ENCODE data around the gene VGLL3. TPM values are rescaled to one million over a fixed set of nuclear protein-coding genes. Genes with fewer than 3 reads are reported as not detected.
"Not testable (repeated sequence)": the region's sequence is repeated elsewhere in the genome, so short reads cannot be mapped to it uniquely, and the experiment has no call there.

Gene VGLL3, protein sequence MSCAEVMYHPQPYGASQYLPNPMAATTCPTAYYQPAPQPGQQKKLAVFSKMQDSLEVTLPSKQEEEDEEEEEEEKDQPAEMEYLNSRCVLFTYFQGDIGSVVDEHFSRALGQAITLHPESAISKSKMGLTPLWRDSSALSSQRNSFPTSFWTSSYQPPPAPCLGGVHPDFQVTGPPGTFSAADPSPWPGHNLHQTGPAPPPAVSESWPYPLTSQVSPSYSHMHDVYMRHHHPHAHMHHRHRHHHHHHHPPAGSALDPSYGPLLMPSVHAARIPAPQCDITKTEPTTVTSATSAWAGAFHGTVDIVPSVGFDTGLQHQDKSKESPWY
- total RNA-seq (0.05 TPM), polyA plus RNA-seq (not detected)

DNA sequence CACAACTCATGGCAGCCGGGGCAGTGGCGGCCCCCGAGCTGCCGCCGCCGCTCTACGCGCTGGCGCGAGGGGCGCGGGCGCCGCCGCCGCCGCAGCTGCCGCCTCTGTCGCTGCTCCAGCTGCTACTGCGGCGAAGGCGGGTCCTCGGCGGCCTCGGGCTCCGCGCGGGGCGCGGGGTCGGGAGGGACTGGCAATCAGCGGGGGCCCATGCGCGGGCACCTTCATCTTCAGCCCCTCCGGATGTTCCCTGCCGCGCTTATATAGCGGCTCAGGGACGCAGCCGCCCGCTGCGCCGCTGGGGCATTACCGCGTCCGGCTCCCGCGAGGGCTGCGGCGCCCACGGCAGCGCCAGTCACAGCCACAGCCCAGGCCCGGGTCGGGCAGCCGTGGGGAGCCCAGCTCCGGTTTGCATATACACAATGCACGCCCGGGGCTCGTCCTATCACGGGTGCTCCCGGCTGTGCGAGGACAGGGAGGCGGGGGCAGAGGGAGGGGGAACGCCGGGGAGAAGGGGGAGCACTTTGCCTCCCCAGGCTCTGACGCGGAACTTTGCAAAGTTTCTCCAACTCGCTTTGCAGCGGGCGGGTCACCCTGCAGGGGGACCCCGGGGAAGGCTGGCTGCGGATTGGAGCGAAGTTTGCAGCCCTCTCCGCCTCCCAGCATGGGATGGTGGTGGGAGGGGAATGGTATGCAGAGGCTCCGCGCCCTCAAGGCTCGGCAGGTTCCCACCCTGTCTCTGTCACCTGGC, at the start of gene VGLL3:
TSS of gene VGLL3 (minus strand) at position 416 of the 748 bp plus-strand sequence. CDS start at position 10, 406 bp downstream.
- peak in 1 of 3 donors; percentile 1 for DNase-seq
- Histone ChIP-seq H3K4me1 (ENCODE audit: control insufficient read depth, insufficient read depth, low read length, poor library complexity, severe bottlenecking) (no peaks in the 10 kb centered on the region), H3K27ac (ENCODE audit: insufficient read depth, low read length, poor library complexity, severe bottlenecking) (no peak within 1 kb of the TSS), H3K27me3 (ENCODE audit: control insufficient read depth, insufficient read depth, low read length) (peaks cover 4% of the 10 kb centered on the region), H3K9me3 (ENCODE audit: control insufficient read depth in 2 of 2, low read length in 2 of 2) (no peaks in the 10 kb centered on the region), H3K36me3 (ENCODE audit: control insufficient read depth, insufficient read depth, low read length) (no peaks in the 10 kb centered on the region), H3K4me3 (ENCODE audit: low read depth, low read length) (no peak within 1 kb of the TSS)
- Mint-ChIP-seq H3K4me3 (no peak within 1 kb of the TSS), H3K27ac (no peak within 1 kb of the TSS), H3K9me3 (peaks cover 0 to 9% (median 1%) of the 10 kb centered on the region in 7 donors), H3K36me3 (no peaks in the 10 kb centered on the region), H3K4me1 (peaks cover 0 to 5% (median 2%) of the 10 kb centered on the region in 4 donors), H3K27me3 (peaks cover 21% of the 10 kb centered on the region)
- no peak for ATAC-seq (ENCODE audit: low read depth in 2 of 2)

DNA sequence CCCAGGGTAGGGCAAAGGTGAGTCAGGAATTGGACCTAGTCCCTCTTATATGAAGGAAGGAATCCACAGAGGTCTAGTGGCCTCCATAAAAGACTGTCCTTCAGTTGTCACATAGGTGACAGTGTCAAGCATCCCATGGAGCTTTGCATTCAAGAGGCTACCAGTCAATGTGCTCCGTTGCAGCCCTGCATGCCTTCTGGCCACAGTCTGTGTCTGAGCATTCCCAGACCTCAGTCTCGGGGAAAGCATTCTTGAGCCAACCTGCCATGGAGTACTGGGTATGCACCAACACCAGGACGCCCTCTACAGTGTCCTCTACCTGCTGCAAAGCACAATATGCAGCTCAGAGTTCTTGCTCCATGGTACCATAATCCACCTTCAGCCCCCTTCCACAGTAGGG, 46.7 kb upstream of the VGLL3 start:
- no peak overlapping the region for H3K27ac Mint-ChIP-seq
- Histone ChIP-seq H3K4me3 (ENCODE audit: low read depth, low read length) (no peak overlapping the region), H3K9me3 (ENCODE audit: control insufficient read depth in 2 of 2, low read length in 2 of 2) (no peaks in the 10 kb centered on the region), H3K27ac (ENCODE audit: insufficient read depth, low read length, poor library complexity, severe bottlenecking) (no peak overlapping the region), H3K36me3 (ENCODE audit: control insufficient read depth, insufficient read depth, low read length) (no peaks in the 10 kb centered on the region), H3K4me1 (ENCODE audit: control insufficient read depth, insufficient read depth, low read length, poor library complexity, severe bottlenecking) (no peaks in the 10 kb centered on the region), H3K27me3 (ENCODE audit: control insufficient read depth, insufficient read depth, low read length) (no peaks in the 10 kb centered on the region)
- no peaks in the 10 kb centered on the region for H3K4me1 Mint-ChIP-seq
- no peak overlapping the region for H3K4me3 Mint-ChIP-seq
- H3K9me3 Mint-ChIP-seq, result peaks cover 0 to 14% (median 7%) of the 10 kb centered on the region in 7 donors
- no peak for ATAC-seq (ENCODE audit: low read depth in 2 of 2)
- no peaks in the 10 kb centered on the region for H3K36me3 Mint-ChIP-seq
- DNase-seq, result no peak
- no peaks in the 10 kb centered on the region for H3K27me3 Mint-ChIP-seq

DNA sequence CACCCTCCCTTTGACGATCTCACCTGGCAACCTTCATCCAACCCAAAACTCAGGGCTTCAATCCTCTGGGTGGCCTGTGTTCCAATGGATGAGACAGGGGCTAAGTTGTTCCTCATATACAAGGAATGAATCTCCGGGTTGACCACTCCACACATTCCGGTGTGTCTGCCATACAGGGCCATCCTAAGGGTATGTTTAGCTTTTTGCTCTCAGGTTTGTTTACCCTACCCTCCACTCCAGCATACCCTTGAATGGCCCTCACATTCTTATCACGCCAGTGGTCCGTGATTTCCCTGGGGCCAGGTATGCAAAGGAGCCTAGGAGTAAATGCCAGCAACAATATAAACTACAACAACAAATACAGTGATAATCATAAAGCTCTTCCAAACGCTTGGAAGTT, 45.7 kb upstream of the VGLL3 start:
- H3K4me1 Mint-ChIP-seq, result no peaks in the 10 kb centered on the region
- Histone ChIP-seq H3K9me3 (ENCODE audit: control insufficient read depth in 2 of 2, low read length in 2 of 2) (no peaks in the 10 kb centered on the region), H3K27ac (ENCODE audit: insufficient read depth, low read length, poor library complexity, severe bottlenecking) (no peak overlapping the region), H3K36me3 (ENCODE audit: control insufficient read depth, insufficient read depth, low read length) (no peaks in the 10 kb centered on the region), H3K27me3 (ENCODE audit: control insufficient read depth, insufficient read depth, low read length) (no peaks in the 10 kb centered on the region), H3K4me3 (ENCODE audit: low read depth, low read length) (no peak overlapping the region), H3K4me1 (ENCODE audit: control insufficient read depth, insufficient read depth, low read length, poor library complexity, severe bottlenecking) (no peaks in the 10 kb centered on the region)
- ATAC-seq (ENCODE audit: low read depth in 2 of 2) (no peak), DNase-seq (no peak)
- no peaks in the 10 kb centered on the region for H3K36me3 Mint-ChIP-seq
- peaks cover 1 to 16% (median 6%) of the 10 kb centered on the region in 7 donors for H3K9me3 Mint-ChIP-seq
- H3K27me3 Mint-ChIP-seq, result no peaks in the 10 kb centered on the region
- H3K27ac Mint-ChIP-seq, result no peak overlapping the region
- no peak overlapping the region for H3K4me3 Mint-ChIP-seq

DNA sequence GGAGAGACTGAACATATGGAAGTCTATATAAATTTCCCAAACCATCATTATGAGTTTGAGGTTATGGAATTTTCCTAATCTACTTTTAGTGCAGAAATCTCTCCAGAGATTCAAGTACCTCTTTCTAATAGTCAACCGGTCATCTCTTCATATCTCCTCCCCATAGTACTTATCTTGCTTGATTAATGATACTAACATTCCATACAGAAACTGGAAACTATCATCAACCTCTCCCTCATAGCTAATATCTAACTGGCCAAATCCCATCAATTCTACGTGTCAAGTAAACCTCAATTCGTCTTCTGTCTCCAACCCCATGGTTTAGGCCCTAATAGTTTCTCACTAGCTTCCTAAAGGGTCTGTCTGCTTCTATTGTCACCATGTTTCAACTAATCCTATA, 44.4 kb upstream of the VGLL3 start:
- Histone ChIP-seq H3K36me3 (ENCODE audit: control insufficient read depth, insufficient read depth, low read length) (no peaks in the 10 kb centered on the region), H3K4me3 (ENCODE audit: low read depth, low read length) (no peak overlapping the region), H3K4me1 (ENCODE audit: control insufficient read depth, insufficient read depth, low read length, poor library complexity, severe bottlenecking) (no peaks in the 10 kb centered on the region), H3K27ac (ENCODE audit: insufficient read depth, low read length, poor library complexity, severe bottlenecking) (no peak overlapping the region), H3K9me3 (ENCODE audit: control insufficient read depth in 2 of 2, low read length in 2 of 2) (no peaks in the 10 kb centered on the region), H3K27me3 (ENCODE audit: control insufficient read depth, insufficient read depth, low read length) (no peaks in the 10 kb centered on the region)
- no peaks in the 10 kb centered on the region for H3K4me1 Mint-ChIP-seq
- no peak for ATAC-seq (ENCODE audit: low read depth in 2 of 2)
- no peak for DNase-seq
- peaks cover 2 to 20% (median 7%) of the 10 kb centered on the region in 7 donors for H3K9me3 Mint-ChIP-seq
- no peak overlapping the region for H3K4me3 Mint-ChIP-seq
- no peaks in the 10 kb centered on the region for H3K36me3 Mint-ChIP-seq
- H3K27me3 Mint-ChIP-seq, result no peaks in the 10 kb centered on the region
- H3K27ac Mint-ChIP-seq, result no peak overlapping the region

DNA sequence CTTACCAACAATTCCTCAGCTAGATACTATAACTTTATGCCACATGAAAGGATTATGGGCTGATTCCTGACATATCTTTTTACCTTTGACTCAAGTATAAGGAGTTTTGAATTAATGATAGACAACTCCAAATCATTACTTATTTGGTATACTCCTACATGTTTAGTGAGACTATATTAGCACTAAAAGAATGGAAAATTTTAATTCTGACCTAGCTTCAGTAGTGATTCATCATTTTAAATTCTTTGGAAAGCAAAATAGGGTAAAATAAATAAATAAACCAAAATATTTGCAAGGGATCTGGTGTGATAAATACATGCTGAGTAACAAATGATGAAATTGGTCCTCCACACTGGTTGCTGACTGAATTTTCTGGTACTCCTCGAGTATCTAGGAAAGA, 42.3 kb upstream of the VGLL3 start:
- Mint-ChIP-seq H3K4me3 (no peak overlapping the region), H3K36me3 (no peaks in the 10 kb centered on the region), H3K4me1 (no peaks in the 10 kb centered on the region), H3K9me3 (peaks cover 2 to 20% (median 6%) of the 10 kb centered on the region in 7 donors), H3K27ac (no peak overlapping the region), H3K27me3 (no peaks in the 10 kb centered on the region)
- no peaks in the 10 kb centered on the region for H3K27me3 ChIP-seq (ENCODE audit: control insufficient read depth, insufficient read depth, low read length)
- ATAC-seq (ENCODE audit: low read depth in 2 of 2), result no peak
- no peak overlapping the region for H3K27ac ChIP-seq (ENCODE audit: insufficient read depth, low read length, poor library complexity, severe bottlenecking)
- DNase-seq, result no peak
- H3K36me3 ChIP-seq (ENCODE audit: control insufficient read depth, insufficient read depth, low read length), result no peaks in the 10 kb centered on the region
- H3K4me1 ChIP-seq (ENCODE audit: control insufficient read depth, insufficient read depth, low read length, poor library complexity, severe bottlenecking), result no peaks in the 10 kb centered on the region
- H3K4me3 ChIP-seq (ENCODE audit: low read depth, low read length), result no peak overlapping the region
- H3K9me3 ChIP-seq (ENCODE audit: control insufficient read depth in 2 of 2, low read length in 2 of 2), result no peaks in the 10 kb centered on the region

DNA sequence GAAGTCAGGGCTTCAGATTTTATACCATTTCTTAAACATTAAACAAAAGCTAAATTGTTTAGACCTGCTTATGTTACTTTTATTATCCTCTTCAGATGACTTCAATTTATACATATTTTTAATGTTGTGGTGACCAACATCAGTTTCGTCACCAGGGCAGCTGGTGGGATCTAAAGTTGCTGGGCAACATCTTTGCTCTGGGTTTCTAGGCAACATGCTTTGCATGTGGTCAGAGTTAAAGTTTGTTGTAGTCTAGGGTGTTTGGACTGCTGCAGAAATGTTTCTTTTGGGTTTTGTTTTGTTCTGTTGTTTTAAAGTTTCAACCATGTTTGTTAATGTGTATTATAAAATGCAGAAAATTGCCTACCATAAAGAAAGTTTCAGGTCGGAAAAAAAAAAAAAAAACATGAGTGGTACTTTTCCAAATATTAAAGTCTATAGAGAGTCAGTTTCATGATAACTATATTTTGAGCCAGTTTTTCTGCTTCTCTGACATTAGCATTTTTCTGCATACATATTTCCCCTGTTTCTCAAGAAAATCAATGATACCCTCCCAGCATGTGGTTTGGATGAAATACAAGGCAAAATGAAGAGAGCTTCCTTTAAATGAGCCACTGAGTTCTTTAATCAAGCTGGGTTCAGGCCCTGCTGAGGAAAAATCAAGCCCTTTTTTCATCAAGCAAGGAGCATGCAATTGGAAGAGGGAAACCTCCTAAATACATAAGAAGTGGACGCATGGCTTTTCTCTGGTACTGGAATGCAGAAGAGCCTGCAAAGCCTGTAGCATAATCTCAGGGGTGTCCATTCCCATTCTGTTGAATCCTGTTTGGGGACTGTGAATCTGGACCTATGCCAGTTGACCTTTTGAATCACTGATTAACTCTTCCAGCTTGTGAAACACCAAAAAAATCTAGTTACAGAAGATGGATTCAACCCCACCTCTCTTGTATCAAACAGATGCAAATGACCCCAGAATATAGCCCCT, 35.0 kb upstream of the VGLL3 start:
- no peak overlapping the region for H3K27ac ChIP-seq (ENCODE audit: insufficient read depth, low read length, poor library complexity, severe bottlenecking)
- H3K27me3 ChIP-seq (ENCODE audit: control insufficient read depth, insufficient read depth, low read length), result no peaks in the 10 kb centered on the region
- H3K27me3 Mint-ChIP-seq, result no peaks in the 10 kb centered on the region
- peaks cover 0 to 16% (median 5%) of the 10 kb centered on the region in 7 donors for H3K9me3 Mint-ChIP-seq
- H3K4me3 ChIP-seq (ENCODE audit: low read depth, low read length), result no peak overlapping the region
- peaks cover 0 to 5% (median 0%) of the 10 kb centered on the region in 4 donors for H3K4me1 Mint-ChIP-seq
- peaks cover 0 to 2% of the 10 kb centered on the region in 2 experiments for H3K9me3 ChIP-seq (ENCODE audit: control insufficient read depth in 2 of 2, low read length in 2 of 2)
- H3K36me3 ChIP-seq (ENCODE audit: control insufficient read depth, insufficient read depth, low read length), result no peaks in the 10 kb centered on the region
- ATAC-seq (ENCODE audit: low read depth in 2 of 2) (no peak), DNase-seq (no peak)
- H3K27ac Mint-ChIP-seq, result no peak overlapping the region
- no peaks in the 10 kb centered on the region for H3K4me1 ChIP-seq (ENCODE audit: control insufficient read depth, insufficient read depth, low read length, poor library complexity, severe bottlenecking)
- no peak overlapping the region for H3K4me3 Mint-ChIP-seq
- no peaks in the 10 kb centered on the region for H3K36me3 Mint-ChIP-seq

DNA sequence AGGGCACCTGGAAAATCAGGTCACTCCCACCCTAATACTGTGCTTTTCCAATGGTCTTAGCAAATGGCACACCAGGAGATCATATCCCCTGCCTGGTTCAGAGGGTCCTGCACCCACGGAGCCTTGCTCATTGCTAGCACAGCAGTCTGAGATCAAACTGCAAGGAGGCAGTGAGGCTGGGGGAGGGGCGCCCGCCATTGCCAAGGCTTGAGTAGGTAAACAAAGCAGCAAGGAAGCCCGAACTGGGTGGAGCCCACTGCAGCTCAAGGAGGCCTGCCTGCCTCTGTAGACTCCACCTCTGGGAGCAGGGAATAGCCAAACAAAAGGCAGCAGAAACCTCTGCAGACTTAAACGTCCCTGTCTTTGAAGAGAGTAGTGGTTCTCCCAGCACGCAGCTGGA, 26.4 kb upstream of the VGLL3 start:
- not testable (repeated sequence) for H3K27ac ChIP-seq (ENCODE audit: insufficient read depth, low read length, poor library complexity, severe bottlenecking); H3K4me1 ChIP-seq (ENCODE audit: control insufficient read depth, insufficient read depth, low read length, poor library complexity, severe bottlenecking); H3K4me3 ChIP-seq (ENCODE audit: low read depth, low read length); H3K4me1 Mint-ChIP-seq; H3K9me3 ChIP-seq (ENCODE audit: control insufficient read depth in 2 of 2, low read length in 2 of 2); H3K36me3 Mint-ChIP-seq; DNase-seq; H3K27ac Mint-ChIP-seq; H3K36me3 ChIP-seq (ENCODE audit: control insufficient read depth, insufficient read depth, low read length); H3K27me3 Mint-ChIP-seq; ATAC-seq (ENCODE audit: low read depth in 2 of 2); H3K4me3 Mint-ChIP-seq; H3K27me3 ChIP-seq (ENCODE audit: control insufficient read depth, insufficient read depth, low read length)
- peaks cover 0 to 28% (median 9%) of the 10 kb centered on the region in 7 donors for H3K9me3 Mint-ChIP-seq
